MM.1S (cell line): Measurements from ENCODE around the gene ZFYVE28.

Experiments used
- DNase-seq: peaks from one replicate; pipeline ENCODE4 v3.0.0-alpha.2; 2015
- H2AFZ ChIP-seq: fragments of 300-600 bp; sonication (generic); 2 replicates; pipeline ENCODE4 v1.6.0; 2016; ENCODE audit warnings: antibody characterized with exemption, low read length
- H3F3A ChIP-seq: fragments of 300-600 bp; sonication (generic); 2 replicates; pipeline ENCODE4 v1.6.1; 2016; ENCODE audit warnings: mild to moderate bottlenecking, antibody characterized with exemption, low read length, moderate library complexity, mixed read lengths; ENCODE audit not compliant: insufficient read depth
- H3K27ac ChIP-seq: fragments of 300-600 bp; sonication (generic); 2 replicates; pipeline ENCODE4 v1.5.1; 2016; ENCODE audit warnings: mild to moderate bottlenecking, low read length
- H3K27me3 ChIP-seq: fragments of 300-600 bp; sonication (generic); replicated peaks from 2 replicates; pipeline ENCODE4 v1.6.0; 2016; ENCODE audit warnings: low read length; ENCODE audit not compliant: insufficient read depth
- H3K36me3 ChIP-seq: fragments of 300-600 bp; sonication (generic); replicated peaks from 2 replicates; pipeline ENCODE4 v1.6.1; 2016; ENCODE audit warnings: mild to moderate bottlenecking, low read length, mixed read lengths; ENCODE audit not compliant: insufficient read depth
- H3K4me1 ChIP-seq: fragments of 300-600 bp; sonication (generic); 2 replicates; pipeline ENCODE4 v1.6.1; 2016; ENCODE audit warnings: low read length, mixed read lengths
- H3K4me2 ChIP-seq: fragments of 300-600 bp; sonication (generic); 2 replicates; pipeline ENCODE4 v1.6.0; 2016; ENCODE audit warnings: low read depth, low read length
- H3K4me3 ChIP-seq: fragments of 300-600 bp; sonication (generic); 2 replicates; pipeline ENCODE4 v1.5.1; 2016; ENCODE audit warnings: low read length, mixed read lengths
- H3K79me2 ChIP-seq: fragments of 300-600 bp; sonication (generic); 2 replicates; pipeline ENCODE4 v1.6.1; 2016; ENCODE audit warnings: mixed run types, low read length, mixed read lengths
- H3K9ac ChIP-seq: fragments of 300-600 bp; sonication (generic); 2 replicates; pipeline ENCODE4 v1.6.1; 2016; ENCODE audit warnings: low read length, mixed read lengths
- H3K9me2 ChIP-seq: fragments of 300-600 bp; sonication (generic); replicated peaks from 2 replicates; pipeline ENCODE4 v1.6.1; 2016; ENCODE audit warnings: mild to moderate bottlenecking, low read length, mixed read lengths; ENCODE audit not compliant: insufficient read depth
- H3K9me3 ChIP-seq: fragments of 300-600 bp; sonication (generic); replicated peaks from 2 replicates; pipeline ENCODE4 v1.6.1; 2016; ENCODE audit warnings: mild to moderate bottlenecking, low read length, mixed read lengths; ENCODE audit not compliant: insufficient read depth
- H4K20me1 ChIP-seq: fragments of 300-600 bp; sonication (generic); 2 replicates; pipeline ENCODE4 v1.6.1; 2016; ENCODE audit warnings: mild to moderate bottlenecking, low read length, moderate library complexity, mixed read lengths; ENCODE audit not compliant: insufficient read depth
- CTCF ChIP-seq: fragments of 300-600 bp; sonication (generic); IDR thresholded peaks from 2 replicates; pipeline ENCODE4 v1.5.1; 2016; ENCODE audit warnings: antibody characterized with exemption, low read length, mixed read lengths
- EZH2 ChIP-seq: fragments of 300-600 bp; sonication (generic); optimal IDR thresholded peaks from 2 replicates; pipeline ENCODE3; 2017; ENCODE audit warnings: low read depth, mild to moderate bottlenecking, antibody characterized with exemption, low read length, mixed read lengths
- EZH2phosphoT487 ChIP-seq: fragments of 300-600 bp; sonication (generic); IDR thresholded peaks from 2 replicates; pipeline ENCODE4 v1.6.1; 2018; ENCODE audit warnings: antibody characterized with exemption, low read length

Gene ZFYVE28

GRCh38 chr4:2331519-2332200 lies 86.8 kb downstream of the ZFYVE28 start:
- Histone ChIP-seq H3K9ac (no peak overlapping the region), H3F3A (no peaks in the 10 kb centered on the region), H3K79me2 (no peaks in the 10 kb centered on the region), H3K4me3 (no peak overlapping the region), H3K27ac (no peak overlapping the region), H3K9me3 (no peaks in the 10 kb centered on the region), H3K36me3 (no peaks in the 10 kb centered on the region), H3K4me2 (no peak overlapping the region), H3K27me3 (no peaks in the 10 kb centered on the region), H3K9me2 (no peaks in the 10 kb centered on the region), H4K20me1 (no peaks in the 10 kb centered on the region), H3K4me1 (0 out of 2 replicates have a peak, but pooled peaks cover 3% of the 10 kb centered on the region), H2AFZ (no peak overlapping the region)
- DNase-seq, result no peak
- TF ChIP-seq EZH2, result no peak
- no peak for TF ChIP-seq EZH2phosphoT487
- TF ChIP-seq CTCF, result no peak

- DNase-seq, result no peak
- Histone ChIP-seq H3F3A (no peaks in the 10 kb centered on the region), H3K27ac (no peak overlapping the region), H3K9me2 (no peaks in the 10 kb centered on the region), H3K9ac (no peak overlapping the region), H2AFZ (no peak overlapping the region), H3K4me3 (no peak overlapping the region), H3K36me3 (no peaks in the 10 kb centered on the region), H3K79me2 (no peaks in the 10 kb centered on the region), H3K9me3 (no peaks in the 10 kb centered on the region), H3K27me3 (no peaks in the 10 kb centered on the region), H3K4me1 (0 out of 2 replicates have a peak, but pooled peaks cover 3% of the 10 kb centered on the region), H3K4me2 (no peak overlapping the region), H4K20me1 (no peaks in the 10 kb centered on the region)
- TF ChIP-seq EZH2 (no peak), CTCF (no peak), EZH2phosphoT487 (no peak)
Measured at GRCh38 chr4:2331043-2331420, 87.4 kb downstream of the ZFYVE28 start.

GRCh38 chr4:2330091-2331042 lies 88.1 kb downstream of the ZFYVE28 start:
- H3F3A ChIP-seq, result no peaks in the 10 kb centered on the region
- H3K4me3 ChIP-seq, result no peak overlapping the region
- H3K9me3 ChIP-seq, result no peaks in the 10 kb centered on the region
- no peak for DNase-seq
- H4K20me1 ChIP-seq, result no peaks in the 10 kb centered on the region
- no peak overlapping the region for H3K27ac ChIP-seq
- no peak for TF ChIP-seq EZH2phosphoT487
- TF ChIP-seq CTCF, result no peak
- no peaks in the 10 kb centered on the region for H3K9me2 ChIP-seq
- no peak overlapping the region for H3K4me2 ChIP-seq
- no peak overlapping the region for H2AFZ ChIP-seq
- 0 out of 2 replicates have a peak, but pooled peaks cover 3% of the 10 kb centered on the region for H3K4me1 ChIP-seq
- no peak overlapping the region for H3K9ac ChIP-seq
- H3K27me3 ChIP-seq, result no peaks in the 10 kb centered on the region
- H3K79me2 ChIP-seq, result no peaks in the 10 kb centered on the region
- no peaks in the 10 kb centered on the region for H3K36me3 ChIP-seq
